ENCODE results near the gene NET1. TPM values are rescaled to one million over a fixed set of nuclear protein-coding genes. Genes with fewer than 3 reads are reported as not detected.

The NET1 gene
- total and polyA plus RNA-seq, 2 donors (not counting 3 experiments of a cell fraction or from before 2014, with no cell fraction given): 14.4 to 46.3 TPM

- intact Hi-C loops (cut with micrococcal nuclease) (loop anchor here (10.0 kb wide), 1 partner anchor 155 kb away; no protein-coding TSS in a partner anchor), dilution Hi-C loops (cut with MboI; ENCODE audit: extremely low pct_ligation_motif_present, low sequenced_read_pairs) (no loop called here)
- H3K4me3 ChIP-seq (replicated peaks in 1 of 3; ENCODE audit: insufficient read depth in 1 of 3, low read depth in 1 of 3, low read length in 3 of 3): no peak overlapping the region
- peaks cover 0 to 5% of the 10 kb centered on the region in 2 experiments for H3K36me3 ChIP-seq (ENCODE audit: control insufficient read depth in 2 of 2, extremely low read depth in 1 of 2, insufficient read depth in 2 of 2, low read length in 2 of 2)
- H3K9me1 ChIP-seq (replicated peaks; ENCODE audit: control insufficient read depth, extremely low read depth, insufficient read depth, low read length): no peaks in the 10 kb centered on the region
- H3K79me2 ChIP-seq (ENCODE audit: control insufficient read depth, insufficient read depth, low read length): peaks cover 21% of the 10 kb centered on the region
- DNase-seq (ENCODE audit: low read depth, low spot score): no peak
- ChIA-PET CTCF (interaction anchor here (1.0 to 10.4 kb wide), 4 partner anchors 15 to 190 kb away, joined by 3 to 309 read pairs (median 12); no protein-coding TSS in a partner anchor), POLR2A (no interaction called here)
- no peaks in the 10 kb centered on the region for H4K20me1 ChIP-seq (replicated peaks; ENCODE audit: control insufficient read depth, extremely low read depth, insufficient read depth, low read length)
- no peak overlapping the region for H3K4me2 ChIP-seq (ENCODE audit: insufficient read depth, low read length)
- H2AFZ ChIP-seq (ENCODE audit: low read depth, low read length): no peak overlapping the region
- no peak for FAIRE-seq
- no peak overlapping the region for H3K9ac ChIP-seq (replicated peaks; ENCODE audit: extremely low read depth, insufficient read depth, low read length)
- no peak for TF ChIP-seq GATA2 (IDR thresholded peaks at IDR 0.05; ENCODE audit: insufficient read depth, insufficient read length, low read depth, low read length)
- no peak for TF ChIP-seq JUN (IDR thresholded peaks at IDR 0.05; ENCODE audit: borderline replicate concordance, insufficient read depth, insufficient read length, low read depth)
- no peak for TF ChIP-seq POLR2A (IDR thresholded peaks at IDR 0.05; ENCODE audit: low read depth, low read length)
- no peak for TF ChIP-seq FOS (IDR thresholded peaks at IDR 0.05; ENCODE audit: borderline replicate concordance, insufficient read depth, low read length)
- no peak for TF ChIP-seq MYC (IDR thresholded peaks at IDR 0.05; ENCODE audit: low read depth, low read length)
- no peak overlapping the region for H3K27ac ChIP-seq (ENCODE audit: insufficient read depth, low read depth, low read length)
- no TSS peak for BruUV-seq (replicated peaks)
- H3K4me1 ChIP-seq (ENCODE audit: control insufficient read depth, extremely low read depth, insufficient read depth, low read length): no peaks in the 10 kb centered on the region
- H3K9me3 ChIP-seq (replicated peaks; ENCODE audit: control insufficient read depth, insufficient read depth, low read length): no peaks in the 10 kb centered on the region
- no peaks in the 10 kb centered on the region for H3K27me3 ChIP-seq (ENCODE audit: control insufficient read depth in 2 of 2, insufficient read depth in 2 of 2, low read length in 2 of 2)
Measured at GRCh38 chr10:5440206-5440605, 27.8 kb downstream of the NET1 start.

DNA sequence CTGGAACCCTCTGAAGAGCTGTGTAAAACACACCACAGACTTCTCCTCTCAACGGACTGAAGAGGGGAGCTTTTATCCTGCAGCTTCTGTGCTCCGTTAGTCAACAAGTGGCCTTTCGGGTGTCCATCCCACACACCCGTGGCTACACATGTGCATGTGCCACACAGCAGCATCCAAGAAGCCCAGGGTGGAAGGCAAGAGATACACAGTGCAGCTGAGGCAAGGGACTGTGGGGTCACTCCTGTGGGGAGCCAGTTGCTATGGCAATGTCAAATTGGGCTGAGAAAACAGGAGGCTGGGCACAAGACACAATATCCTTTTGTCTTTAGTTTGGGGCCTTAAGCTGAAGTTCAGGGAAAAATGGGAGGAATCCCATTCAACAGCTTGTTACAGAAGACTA lies 28.7 kb downstream of the NET1 start:
- no peak for DNase-seq (ENCODE audit: low read depth, low spot score)
- Histone ChIP-seq H3K4me3 (replicated peaks in 1 of 3; ENCODE audit: insufficient read depth in 1 of 3, low read depth in 1 of 3, low read length in 3 of 3) (no peak overlapping the region), H3K36me3 (ENCODE audit: control insufficient read depth in 2 of 2, extremely low read depth in 1 of 2, insufficient read depth in 2 of 2, low read length in 2 of 2) (peaks cover 0 to 5% of the 10 kb centered on the region in 2 experiments), H3K9me3 (replicated peaks; ENCODE audit: control insufficient read depth, insufficient read depth, low read length) (no peaks in the 10 kb centered on the region), H3K79me2 (ENCODE audit: control insufficient read depth, insufficient read depth, low read length) (peaks cover 16% of the 10 kb centered on the region), H3K4me1 (ENCODE audit: control insufficient read depth, extremely low read depth, insufficient read depth, low read length) (peaks cover 2% of the 10 kb centered on the region), H3K9ac (replicated peaks; ENCODE audit: extremely low read depth, insufficient read depth, low read length) (no peak overlapping the region), H3K4me2 (ENCODE audit: insufficient read depth, low read length) (no peak overlapping the region), H2AFZ (ENCODE audit: low read depth, low read length) (no peak overlapping the region), H3K27ac (ENCODE audit: insufficient read depth, low read depth, low read length) (no peak overlapping the region), H3K9me1 (replicated peaks; ENCODE audit: control insufficient read depth, extremely low read depth, insufficient read depth, low read length) (no peaks in the 10 kb centered on the region), H4K20me1 (replicated peaks; ENCODE audit: control insufficient read depth, extremely low read depth, insufficient read depth, low read length) (no peaks in the 10 kb centered on the region), H3K27me3 (ENCODE audit: control insufficient read depth in 2 of 2, insufficient read depth in 2 of 2, low read length in 2 of 2) (no peaks in the 10 kb centered on the region)
- no peak for TF ChIP-seq JUN (IDR thresholded peaks at IDR 0.05; ENCODE audit: borderline replicate concordance, insufficient read depth, insufficient read length, low read depth)
- TF ChIP-seq FOS (IDR thresholded peaks at IDR 0.05; ENCODE audit: borderline replicate concordance, insufficient read depth, low read length): no peak
- TF ChIP-seq CTCF (IDR thresholded peaks at IDR 0.05; ENCODE audit: extremely low read depth in 1 of 2, insufficient read depth in 1 of 2, low read depth in 1 of 2, low read length in 2 of 2): no peak
- TF ChIP-seq GATA2 (IDR thresholded peaks at IDR 0.05; ENCODE audit: insufficient read depth, insufficient read length, low read depth, low read length): no peak
- TF ChIP-seq POLR2A (IDR thresholded peaks at IDR 0.05; ENCODE audit: low read depth, low read length): no peak
- no peak for TF ChIP-seq EZH2 (IDR thresholded peaks at IDR 0.05; ENCODE audit: borderline replicate concordance, low read depth, low read length, severe bottlenecking)
- no peak for TF ChIP-seq POLR2AphosphoS5 (IDR thresholded peaks at IDR 0.05; ENCODE audit: insufficient read depth, low read depth, low read length)
- TF ChIP-seq MYC (IDR thresholded peaks at IDR 0.05; ENCODE audit: low read depth, low read length): no peak
- CTCF ChIA-PET: interaction anchor here (0.5 to 10.4 kb wide), 11 partner anchors 13 to 591 kb away, joined by 3 to 309 read pairs (median 4); no protein-coding TSS in a partner anchor
- dilution Hi-C loops (cut with MboI; ENCODE audit: extremely low pct_ligation_motif_present, low sequenced_read_pairs) (no loop called here), intact Hi-C loops (cut with micrococcal nuclease) (loop anchor here (10.0 kb wide), 1 partner anchor 154 kb away; no protein-coding TSS in a partner anchor)
- FAIRE-seq: no peak
- POLR2A ChIA-PET: no interaction called here
- no TSS peak for BruUV-seq (replicated peaks)
